Osteoblast (primary cell): ENCODE data around the gene FAIM2. TPM values are rescaled to one million over a fixed set of nuclear protein-coding genes. Genes with fewer than 3 reads are reported as not detected.

Experiments used
- DNase-seq: peaks from one replicate; pipeline ENCODE4 v3.0.0; 2011; ENCODE audit warnings: low spot score, mixed read lengths; ENCODE audit not compliant: insufficient read length; ENCODE audit errors: missing footprints
- H2AFZ ChIP-seq: 2 replicates; pipeline ENCODE4 v1.6.0; 2011; ENCODE audit warnings: mild to moderate bottlenecking, low read length
- H3K27ac ChIP-seq: 2 replicates; pipeline ENCODE4 v1.5.1; 2011; ENCODE audit warnings: mild to moderate bottlenecking, low read depth, low read length, moderate library complexity
- H3K27me3 ChIP-seq: 2 replicates; pipeline ENCODE4 v1.6.0; 2012; ENCODE audit warnings: mild to moderate bottlenecking, control low read depth, inconsistent platforms, low read length, moderate library complexity; ENCODE audit not compliant: insufficient read depth
- H3K36me3 ChIP-seq: 2 replicates; pipeline ENCODE4 v1.5.1; 2011; ENCODE audit warnings: mild to moderate bottlenecking, low read length, control low read depth, moderate library complexity; ENCODE audit not compliant: insufficient read depth
- H3K4me1 ChIP-seq: 2 replicates; pipeline ENCODE4 v1.5.1; 2011; ENCODE audit warnings: mild to moderate bottlenecking, low read length, control low read depth, moderate library complexity; ENCODE audit not compliant: insufficient read depth
- H3K4me2 ChIP-seq: 2 replicates; pipeline ENCODE4 v1.6.0; 2011; ENCODE audit warnings: mild to moderate bottlenecking, low read length; ENCODE audit not compliant: insufficient read depth
- H3K4me3 ChIP-seq: fragments of 200-600 bp; sonication (generic); 3 replicates; pipeline ENCODE4 v1.5.1; 2012; ENCODE audit warnings: mild to moderate bottlenecking, low read length, inconsistent platforms; ENCODE audit not compliant: insufficient read depth
- H3K79me2 ChIP-seq: 2 replicates; pipeline ENCODE4 v1.6.0; 2012; ENCODE audit warnings: mild to moderate bottlenecking, low read length, control low read depth, inconsistent platforms; ENCODE audit not compliant: insufficient read depth
- H3K9me3 ChIP-seq: 2 replicates; pipeline ENCODE4 v1.5.1; 2011; ENCODE audit warnings: low read depth, low read length, control low read depth
- H4K20me1 ChIP-seq: 2 replicates; pipeline ENCODE4 v1.6.0; 2012; ENCODE audit warnings: mild to moderate bottlenecking, low read length, control low read depth; ENCODE audit not compliant: insufficient read depth
- total RNA-seq: library from RNA; depleted of rRNA; stranded (reverse); fragments of >200 nt; gene quantifications from 2 replicates; pipeline ENCODE4 v1.2.3, GENCODE V29; 2012
- TF ChIP-seq, protein P1 (sequence below): IDR thresholded peaks from 2 replicates; pipeline ENCODE4 v1.5.1; 2011; ENCODE audit warnings: mild to moderate bottlenecking, low read depth, low read length, moderate library complexity; ENCODE audit errors: extremely low read depth

Gene FAIM2
- total RNA-seq, 1 donor: 1.4 TPM

DNA sequence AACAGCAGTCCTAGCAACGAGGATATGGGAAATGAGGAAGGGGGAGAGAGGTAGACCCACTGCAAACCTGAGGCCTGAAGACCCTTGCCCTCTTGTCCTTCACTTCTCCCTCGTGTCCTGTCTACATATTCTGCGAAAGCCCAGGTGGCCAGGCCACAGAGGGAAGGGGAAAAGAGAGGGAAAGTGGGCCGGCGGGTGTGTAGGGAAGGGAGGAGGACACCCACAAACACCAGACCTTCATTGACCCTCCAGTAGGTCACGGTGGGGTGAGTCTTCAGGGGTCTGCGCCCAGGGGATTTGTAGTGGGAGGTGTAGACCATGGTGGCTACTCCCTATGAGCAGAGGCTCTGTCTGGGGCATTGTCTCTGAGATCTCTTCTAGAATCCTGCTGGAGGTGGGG, 3.8 kb downstream of the FAIM2 start:
- no peaks in the 10 kb centered on the region for H3K79me2 ChIP-seq
- TF ChIP-seq, protein P1, sequence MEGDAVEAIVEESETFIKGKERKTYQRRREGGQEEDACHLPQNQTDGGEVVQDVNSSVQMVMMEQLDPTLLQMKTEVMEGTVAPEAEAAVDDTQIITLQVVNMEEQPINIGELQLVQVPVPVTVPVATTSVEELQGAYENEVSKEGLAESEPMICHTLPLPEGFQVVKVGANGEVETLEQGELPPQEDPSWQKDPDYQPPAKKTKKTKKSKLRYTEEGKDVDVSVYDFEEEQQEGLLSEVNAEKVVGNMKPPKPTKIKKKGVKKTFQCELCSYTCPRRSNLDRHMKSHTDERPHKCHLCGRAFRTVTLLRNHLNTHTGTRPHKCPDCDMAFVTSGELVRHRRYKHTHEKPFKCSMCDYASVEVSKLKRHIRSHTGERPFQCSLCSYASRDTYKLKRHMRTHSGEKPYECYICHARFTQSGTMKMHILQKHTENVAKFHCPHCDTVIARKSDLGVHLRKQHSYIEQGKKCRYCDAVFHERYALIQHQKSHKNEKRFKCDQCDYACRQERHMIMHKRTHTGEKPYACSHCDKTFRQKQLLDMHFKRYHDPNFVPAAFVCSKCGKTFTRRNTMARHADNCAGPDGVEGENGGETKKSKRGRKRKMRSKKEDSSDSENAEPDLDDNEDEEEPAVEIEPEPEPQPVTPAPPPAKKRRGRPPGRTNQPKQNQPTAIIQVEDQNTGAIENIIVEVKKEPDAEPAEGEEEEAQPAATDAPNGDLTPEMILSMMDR: no peak
- no peak overlapping the region for H3K4me3 ChIP-seq
- H3K4me2 ChIP-seq: no peak overlapping the region
- no peak for DNase-seq
- peaks cover 11% of the 10 kb centered on the region for H3K27me3 ChIP-seq
- no peaks in the 10 kb centered on the region for H3K36me3 ChIP-seq
- H3K9me3 ChIP-seq: no peaks in the 10 kb centered on the region
- H3K27ac ChIP-seq: no peak overlapping the region
- no peak overlapping the region for H2AFZ ChIP-seq
- H4K20me1 ChIP-seq: no peaks in the 10 kb centered on the region
- no peaks in the 10 kb centered on the region for H3K4me1 ChIP-seq

DNA sequence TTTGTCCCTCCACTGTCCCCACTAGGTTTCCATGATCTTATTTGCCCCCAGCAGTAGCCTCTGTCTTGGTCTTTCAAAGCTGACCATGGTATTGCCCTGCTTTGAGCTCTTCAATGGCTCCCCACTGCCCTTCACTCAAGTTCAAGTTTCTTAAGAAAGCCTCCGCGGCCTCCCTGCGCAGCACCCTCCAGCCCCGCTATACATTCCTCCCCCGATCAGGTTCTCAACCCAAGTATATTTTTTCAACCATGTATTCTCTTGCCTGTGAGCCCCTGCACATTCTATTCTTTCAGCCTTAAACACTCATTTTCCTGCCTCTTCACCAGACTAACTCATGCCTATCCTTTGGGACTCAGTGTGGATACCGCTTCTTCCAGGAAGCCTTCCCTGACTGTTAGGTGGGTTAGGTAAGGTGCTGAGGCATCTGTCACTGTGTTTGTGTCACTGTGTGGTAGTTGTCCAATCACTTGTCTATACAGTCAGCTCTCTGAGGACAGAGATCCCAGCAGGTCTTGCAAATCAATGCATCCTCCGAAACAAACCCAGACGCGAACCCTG, 4.3 kb downstream of the FAIM2 start:
- H3K27me3 ChIP-seq: peaks cover 11% of the 10 kb centered on the region
- no peaks in the 10 kb centered on the region for H3K36me3 ChIP-seq
- TF ChIP-seq, protein P1: no peak
- no peak overlapping the region for H3K4me2 ChIP-seq
- no peaks in the 10 kb centered on the region for H3K79me2 ChIP-seq
- H3K4me1 ChIP-seq: no peaks in the 10 kb centered on the region
- no peak for DNase-seq
- H3K9me3 ChIP-seq: no peaks in the 10 kb centered on the region
- no peak overlapping the region for H3K27ac ChIP-seq
- H2AFZ ChIP-seq: no peak overlapping the region
- no peaks in the 10 kb centered on the region for H4K20me1 ChIP-seq
- no peak overlapping the region for H3K4me3 ChIP-seq

DNA sequence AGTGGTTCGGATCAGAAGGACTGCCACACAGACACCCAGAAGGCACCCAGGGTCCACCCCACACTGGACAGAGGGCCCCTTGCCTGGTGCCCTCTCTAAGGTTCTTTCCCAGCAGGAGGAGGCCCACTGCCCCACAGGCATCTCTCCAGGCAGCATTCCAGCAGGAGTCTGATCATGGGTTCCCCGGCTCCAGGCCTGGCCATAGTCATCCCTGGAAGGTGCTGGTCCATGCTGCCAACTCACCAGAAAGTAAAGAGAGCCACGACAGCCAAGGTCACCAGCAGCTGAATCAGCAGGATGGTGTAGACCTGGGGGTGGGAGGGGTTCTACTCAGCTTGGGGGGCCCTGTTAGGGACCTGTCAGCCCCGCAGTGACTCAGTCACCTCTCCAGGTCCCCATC, 6.4 kb downstream of the FAIM2 start:
- Histone ChIP-seq H2AFZ (no peak overlapping the region), H3K4me3 (no peak overlapping the region), H4K20me1 (no peaks in the 10 kb centered on the region), H3K27me3 (peaks cover 14% of the 10 kb centered on the region), H3K36me3 (no peaks in the 10 kb centered on the region), H3K4me1 (no peaks in the 10 kb centered on the region), H3K9me3 (no peaks in the 10 kb centered on the region), H3K79me2 (no peaks in the 10 kb centered on the region), H3K27ac (no peak overlapping the region), H3K4me2 (no peak overlapping the region)
- TF ChIP-seq, protein P1: no peak
- no peak for DNase-seq

DNA sequence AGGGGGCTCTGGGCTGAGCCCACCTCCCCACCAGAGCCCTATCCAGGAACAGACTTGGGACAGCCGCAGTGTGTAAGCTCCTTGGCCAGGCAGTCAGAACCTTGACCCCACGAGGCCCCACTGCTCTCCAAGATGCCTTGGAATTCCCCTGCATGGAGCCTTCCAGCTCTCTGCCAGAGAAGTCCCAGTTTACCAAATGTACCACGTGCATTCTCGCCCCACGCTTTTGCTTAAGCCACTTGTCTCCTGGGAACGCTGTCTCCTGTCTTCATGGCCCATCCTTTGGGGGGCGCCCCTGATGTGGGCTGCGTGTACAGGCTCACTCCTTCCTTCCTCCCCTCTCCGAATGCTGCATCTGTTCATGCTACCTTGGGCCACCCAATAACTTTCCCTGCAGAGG, 7.9 kb downstream of the FAIM2 start:
- DNase-seq: peak; percentile 13
- Histone ChIP-seq H3K9me3 (no peaks in the 10 kb centered on the region), H3K4me1 (no peaks in the 10 kb centered on the region), H3K4me2 (no peak overlapping the region), H2AFZ (no peak overlapping the region), H4K20me1 (no peaks in the 10 kb centered on the region), H3K36me3 (no peaks in the 10 kb centered on the region), H3K79me2 (no peaks in the 10 kb centered on the region), H3K27ac (no peak overlapping the region), H3K27me3 (peaks cover 20% of the 10 kb centered on the region), H3K4me3 (no peak overlapping the region)
- TF ChIP-seq, protein P1: no peak
